ENCODE measurements around the gene DPM2.

GRCh38 chr9:127983847-127984289 lies 46.2 kb upstream of the DPM2 start:
- no peak for TF ChIP-seq CTCF (IDR thresholded peaks at IDR 0.05; ENCODE audit: insufficient read depth, low read length, poor library complexity, severe bottlenecking)
- no peak for TF ChIP-seq EZH2phosphoT487 (conservative IDR thresholded peaks at IDR 0.05; ENCODE audit: low read length)
